ENCODE measurements around the gene MBD4. TPM values are rescaled to one million over a fixed set of nuclear protein-coding genes. Genes with fewer than 3 reads are reported as not detected.

Gene MBD4
- total RNA-seq, 1 experiment from 2014 or later: 11.4 TPM

DNA sequence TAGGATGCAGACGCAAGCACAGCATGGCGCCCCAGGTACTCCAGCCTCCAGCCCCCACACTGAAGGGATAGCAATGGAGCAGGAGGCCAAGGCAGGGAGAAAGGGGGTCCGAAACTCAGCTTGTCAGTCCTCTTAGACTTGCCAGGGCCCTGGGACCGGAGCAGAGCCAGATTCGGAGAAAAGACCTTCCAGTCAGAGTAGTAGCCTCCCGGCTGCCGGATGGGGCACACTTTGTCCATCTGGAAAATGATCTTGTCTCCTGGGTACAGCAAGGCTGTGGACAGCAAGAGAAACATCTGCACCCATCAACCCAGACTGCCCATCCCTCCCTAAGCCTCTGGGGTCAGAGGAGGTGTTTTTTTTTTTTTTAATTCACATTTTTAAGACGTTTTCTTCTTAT lies 35.6 kb downstream of the MBD4 start:
- POLR2A ChIA-PET (ENCODE audit: unreplicated experiment): no interaction called here
- Histone ChIP-seq H3K9ac (ENCODE audit: low read length) (no peak overlapping the region), H3K4me1 (ENCODE audit: insufficient read depth, low read length) (no peaks in the 10 kb centered on the region), H3K36me3 (ENCODE audit: low read depth, low read length) (no peaks in the 10 kb centered on the region), H3K4me2 (ENCODE audit: low read length) (no peak overlapping the region), H3K4me3 (ENCODE audit: low read length) (no peak overlapping the region), H3K9me3 (ENCODE audit: low read length) (no peaks in the 10 kb centered on the region), H2AFZ (ENCODE audit: low read length) (no peak overlapping the region), H3F3A (ENCODE audit: low read length, unreplicated experiment) (no peaks in the 10 kb centered on the region), H3K27me3 (ENCODE audit: low read length) (no peaks in the 10 kb centered on the region), H4K20me1 (ENCODE audit: low read length) (no peaks in the 10 kb centered on the region), H3K27ac (ENCODE audit: low read length) (no peak overlapping the region), H3K79me2 (ENCODE audit: low read length) (peaks cover 2% of the 10 kb centered on the region), H3K9me2 (replicated peaks; ENCODE audit: low read length) (no peaks in the 10 kb centered on the region)
- TF ChIP-seq EZH2 (IDR thresholded peaks at IDR 0.05; ENCODE audit: low read length, unreplicated experiment) (no peak), EZH2phosphoT487 (IDR thresholded peaks at IDR 0.05; ENCODE audit: borderline replicate concordance, low read length) (no peak)
- TF ChIP-seq, protein P1, sequence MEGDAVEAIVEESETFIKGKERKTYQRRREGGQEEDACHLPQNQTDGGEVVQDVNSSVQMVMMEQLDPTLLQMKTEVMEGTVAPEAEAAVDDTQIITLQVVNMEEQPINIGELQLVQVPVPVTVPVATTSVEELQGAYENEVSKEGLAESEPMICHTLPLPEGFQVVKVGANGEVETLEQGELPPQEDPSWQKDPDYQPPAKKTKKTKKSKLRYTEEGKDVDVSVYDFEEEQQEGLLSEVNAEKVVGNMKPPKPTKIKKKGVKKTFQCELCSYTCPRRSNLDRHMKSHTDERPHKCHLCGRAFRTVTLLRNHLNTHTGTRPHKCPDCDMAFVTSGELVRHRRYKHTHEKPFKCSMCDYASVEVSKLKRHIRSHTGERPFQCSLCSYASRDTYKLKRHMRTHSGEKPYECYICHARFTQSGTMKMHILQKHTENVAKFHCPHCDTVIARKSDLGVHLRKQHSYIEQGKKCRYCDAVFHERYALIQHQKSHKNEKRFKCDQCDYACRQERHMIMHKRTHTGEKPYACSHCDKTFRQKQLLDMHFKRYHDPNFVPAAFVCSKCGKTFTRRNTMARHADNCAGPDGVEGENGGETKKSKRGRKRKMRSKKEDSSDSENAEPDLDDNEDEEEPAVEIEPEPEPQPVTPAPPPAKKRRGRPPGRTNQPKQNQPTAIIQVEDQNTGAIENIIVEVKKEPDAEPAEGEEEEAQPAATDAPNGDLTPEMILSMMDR (conservative IDR thresholded peaks at IDR 0.05; ENCODE audit: low read depth, low read length): no peak
- no TSS peak for BruUV-seq (replicated peaks)
- DNase-seq (no peak), ATAC-seq (no peak)
- intact Hi-C loops (cut with micrococcal nuclease): no loop called here
- CTCF ChIA-PET: no interaction called here

DNA sequence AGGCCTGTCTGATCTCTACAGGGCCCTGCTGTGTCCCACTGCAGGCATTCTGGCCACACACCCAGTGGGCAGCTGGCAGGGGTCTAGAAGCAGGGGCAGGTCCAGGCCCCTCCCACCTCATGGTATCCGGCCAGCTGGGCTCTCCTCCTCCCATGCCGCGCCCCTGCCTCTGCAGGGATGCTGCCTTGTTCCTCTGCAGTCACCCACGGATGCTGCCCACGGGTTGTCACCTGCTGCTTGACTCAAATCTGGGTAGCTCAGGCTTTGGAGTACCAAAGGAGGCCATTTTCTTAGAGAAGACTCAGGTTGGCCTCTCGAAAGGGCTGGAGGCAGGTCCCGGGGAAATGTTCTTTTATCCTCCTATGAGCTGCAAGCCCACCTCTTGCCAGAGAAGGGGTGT lies 36.3 kb downstream of the MBD4 start:
- BruUV-seq (replicated peaks): no TSS peak

DNA sequence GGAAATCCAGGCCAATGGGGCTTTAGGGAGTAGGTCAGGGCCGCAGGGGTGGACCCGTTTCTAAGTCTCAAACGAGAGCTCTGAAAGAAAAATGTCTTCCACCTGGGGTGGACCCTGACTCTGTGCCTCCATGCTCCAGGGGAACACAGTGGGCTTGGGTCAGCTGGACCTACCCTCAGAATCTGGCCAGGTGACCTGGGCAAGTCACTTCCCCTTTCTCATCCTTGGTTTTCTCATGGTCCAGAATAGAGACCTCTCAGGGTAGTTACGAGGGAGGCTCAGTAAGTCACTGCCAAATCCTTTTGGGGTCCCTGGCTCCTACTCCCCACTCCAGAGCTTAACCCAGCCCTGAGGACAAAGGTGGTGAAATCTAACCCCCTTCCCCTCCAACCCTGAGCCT lies 37.1 kb downstream of the MBD4 start:
- Histone ChIP-seq H3K27ac (ENCODE audit: low read length) (no peak overlapping the region), H3K27me3 (ENCODE audit: low read length) (no peaks in the 10 kb centered on the region), H3K4me1 (ENCODE audit: insufficient read depth, low read length) (peaks cover 6% of the 10 kb centered on the region), H4K20me1 (ENCODE audit: low read length) (no peaks in the 10 kb centered on the region), H3K79me2 (ENCODE audit: low read length) (peaks cover 17% of the 10 kb centered on the region), H2AFZ (ENCODE audit: low read length) (no peak overlapping the region), H3F3A (ENCODE audit: low read length, unreplicated experiment) (no peaks in the 10 kb centered on the region), H3K9me3 (ENCODE audit: low read length) (no peaks in the 10 kb centered on the region), H3K4me3 (ENCODE audit: low read length) (no peak overlapping the region), H3K36me3 (ENCODE audit: low read depth, low read length) (no peaks in the 10 kb centered on the region), H3K9me2 (replicated peaks; ENCODE audit: low read length) (no peaks in the 10 kb centered on the region), H3K9ac (ENCODE audit: low read length) (no peak overlapping the region), H3K4me2 (ENCODE audit: low read length) (no peak overlapping the region)
- ChIA-PET POLR2A (ENCODE audit: unreplicated experiment) (no interaction called here), CTCF (interaction anchor here (0.6 kb wide), 1 partner anchor 30 kb away, joined by 6 read pairs; no protein-coding TSS in a partner anchor)
- TF ChIP-seq EZH2phosphoT487 (IDR thresholded peaks at IDR 0.05; ENCODE audit: borderline replicate concordance, low read length) (no peak), EZH2 (IDR thresholded peaks at IDR 0.05; ENCODE audit: low read length, unreplicated experiment) (no peak)
- TF ChIP-seq, protein P1 (conservative IDR thresholded peaks at IDR 0.05; ENCODE audit: low read depth, low read length): no peak
- intact Hi-C loops (cut with micrococcal nuclease): no loop called here
- no peak for DNase-seq
- BruUV-seq (replicated peaks): no TSS peak
- no peak for ATAC-seq

More for the DNA sequence above, 36.3 kb downstream of the MBD4 start:
- no peaks in the 10 kb centered on the region for H3K36me3 ChIP-seq (ENCODE audit: low read depth, low read length)
- DNase-seq (no peak), ATAC-seq (no peak)
- ChIA-PET CTCF (no interaction called here), POLR2A (ENCODE audit: unreplicated experiment) (no interaction called here)
- TF ChIP-seq EZH2phosphoT487 (IDR thresholded peaks at IDR 0.05; ENCODE audit: borderline replicate concordance, low read length): no peak
- TF ChIP-seq EZH2 (IDR thresholded peaks at IDR 0.05; ENCODE audit: low read length, unreplicated experiment): no peak
- TF ChIP-seq, protein P1 (conservative IDR thresholded peaks at IDR 0.05; ENCODE audit: low read depth, low read length): no peak
- H2AFZ ChIP-seq (ENCODE audit: low read length): no peak overlapping the region
- H3K9ac ChIP-seq (ENCODE audit: low read length): no peak overlapping the region
- no peaks in the 10 kb centered on the region for H3K9me2 ChIP-seq (replicated peaks; ENCODE audit: low read length)
- peaks cover 9% of the 10 kb centered on the region for H3K79me2 ChIP-seq (ENCODE audit: low read length)
- no peaks in the 10 kb centered on the region for H3K27me3 ChIP-seq (ENCODE audit: low read length)
- H3F3A ChIP-seq (ENCODE audit: low read length, unreplicated experiment): no peaks in the 10 kb centered on the region
- intact Hi-C loops (cut with micrococcal nuclease): no loop called here
- H3K27ac ChIP-seq (ENCODE audit: low read length): no peak overlapping the region
- H3K4me1 ChIP-seq (ENCODE audit: insufficient read depth, low read length): no peaks in the 10 kb centered on the region
- no peak overlapping the region for H3K4me3 ChIP-seq (ENCODE audit: low read length)
- no peaks in the 10 kb centered on the region for H3K9me3 ChIP-seq (ENCODE audit: low read length)
- no peak overlapping the region for H3K4me2 ChIP-seq (ENCODE audit: low read length)
- no peaks in the 10 kb centered on the region for H4K20me1 ChIP-seq (ENCODE audit: low read length)
